Breast epithelium (tissue), 3 donors: Measurements from ENCODE around the gene ACOXL.

ENCODE experiments used
- CTCF ChIP-seq, 3 donors: fragments of 450-650 bp; IDR thresholded peaks; one replicate each; pipeline ENCODE4 v1.5.1; 2016 to 2017; ENCODE audit warnings: antibody characterized with exemption in 3 of 3, mild to moderate bottlenecking in 3 of 3, moderate library complexity in 3 of 3
- POLR2A ChIP-seq: fragments of 450-650 bp; IDR thresholded peaks from one replicate; pipeline ENCODE4 v1.6.1; 2016; ENCODE audit warnings: antibody characterized with exemption, mild to moderate bottlenecking, moderate library complexity
- POLR2AphosphoS5 ChIP-seq, 3 donors: sonication (generic); formaldehyde crosslinking; IDR thresholded peaks; one replicate each; pipeline ENCODE4 v1.6.1; 2017; ENCODE audit warnings: antibody characterized with exemption in 3 of 3

- TF ChIP-seq CTCF (IDR thresholded peaks at IDR 0.05) (no peak), POLR2A (no peak), POLR2AphosphoS5 (IDR thresholded peaks at IDR 0.05) (no peak)
Observed at GRCh38 chr2:111154758-111155157, 422.4 kb downstream of the ACOXL start.
